ENCODE results near the gene NR2E1.

NR2E1 gene

GRCh38 chr6:108130262-108130661 lies 35.6 kb upstream of the NR2E1 start:
- H3K4me3 ChIP-seq (ENCODE audit: low read depth, low read length) = no peak overlapping the region
- TF ChIP-seq CTCF (IDR thresholded peaks at IDR 0.05; ENCODE audit: borderline replicate concordance, insufficient read depth, low read depth, low read length) = no peak

GRCh38 chr6:108132863-108133262 lies 33.0 kb upstream of the NR2E1 start:
- H3K4me3 ChIP-seq (ENCODE audit: low read depth, low read length) = no peak overlapping the region
- no peak for TF ChIP-seq CTCF (IDR thresholded peaks at IDR 0.05; ENCODE audit: borderline replicate concordance, insufficient read depth, low read depth, low read length)

GRCh38 chr6:108133594-108134179 lies 32.1 kb upstream of the NR2E1 start:
- TF ChIP-seq CTCF (IDR thresholded peaks at IDR 0.05; ENCODE audit: borderline replicate concordance, insufficient read depth, low read depth, low read length) = no peak
- no peak overlapping the region for H3K4me3 ChIP-seq (ENCODE audit: low read depth, low read length)

GRCh38 chr6:108134213-108134970 lies 31.4 kb upstream of the NR2E1 start:
- no peak overlapping the region for H3K4me3 ChIP-seq (ENCODE audit: low read depth, low read length)
- TF ChIP-seq CTCF (IDR thresholded peaks at IDR 0.05; ENCODE audit: borderline replicate concordance, insufficient read depth, low read depth, low read length) = no peak

- no peak for TF ChIP-seq CTCF (IDR thresholded peaks at IDR 0.05; ENCODE audit: borderline replicate concordance, insufficient read depth, low read depth, low read length)
- no peak overlapping the region for H3K4me3 ChIP-seq (ENCODE audit: low read depth, low read length)
Measured at GRCh38 chr6:108142240-108142639, 23.6 kb upstream of the NR2E1 start.

GRCh38 chr6:108145639-108146038 lies 20.2 kb upstream of the NR2E1 start:
- peak; percentile 4; the same call in 1 of the 2 replicates for TF ChIP-seq CTCF (IDR thresholded peaks at IDR 0.05; ENCODE audit: borderline replicate concordance, insufficient read depth, low read depth, low read length)
- H3K4me3 ChIP-seq (ENCODE audit: low read depth, low read length) = no peak overlapping the region

GRCh38 chr6:108152446-108152845 lies 13.4 kb upstream of the NR2E1 start:
- no peak for TF ChIP-seq CTCF (IDR thresholded peaks at IDR 0.05; ENCODE audit: borderline replicate concordance, insufficient read depth, low read depth, low read length)
- H3K4me3 ChIP-seq (ENCODE audit: low read depth, low read length) = no peak overlapping the region
